ENCODE data around the gene PIGT. TPM values are rescaled to one million over a fixed set of nuclear protein-coding genes. Genes with fewer than 3 reads are reported as not detected.

The PIGT gene
- total and polyA plus RNA-seq, 10 of the 15 experiments (the other 5 are each of a cell fraction or from before 2014, with no cell fraction given) = 18.6 to 66.0 (median 35.3) TPM

- WGBS (ENCODE audit: insufficient coverage, insufficient replicate concordance, low lambda C conversion rate, missing lambda C conversion rate) = under 1% methylated on average over 47 of the region's 49 CpGs
- Histone ChIP-seq H3K4me2 (ENCODE audit: control insufficient read depth, insufficient read depth) (peak overlapping the region; percentile 89), H3K79me2 (ENCODE audit: control insufficient read depth, insufficient read depth, low read length) (no peaks in the 10 kb centered on the region), H3K4me3 (peak overlapping the region; percentile 57), H3K27me3 (replicated peaks in 1 of 2; ENCODE audit: control insufficient read depth in 2 of 2, insufficient read depth in 2 of 2, low read length in 1 of 2) (peaks cover 3 to 6% of the 10 kb centered on the region in 2 experiments; a peak in 3 of 4 replicates), H3K36me3 (ENCODE audit: control insufficient read depth in 2 of 2, insufficient read depth in 2 of 2, low read length in 1 of 2) (no peaks in the 10 kb centered on the region; a peak in 1 of 4 replicates), H3K9me3 (replicated peaks; ENCODE audit: control insufficient read depth, insufficient read depth, low read length) (peaks cover 6% of the 10 kb centered on the region; the same call in 2 of the 3 replicates), H4K20me1 (ENCODE audit: control insufficient read depth, insufficient read depth) (no peaks in the 10 kb centered on the region), H3K9ac (ENCODE audit: control insufficient read depth, insufficient read depth, low read length) (no peak overlapping the region), H2AFZ (ENCODE audit: control insufficient read depth, low read depth, low read length) (peak overlapping the region; percentile 39), H3K4me1 (ENCODE audit: control insufficient read depth, insufficient read depth, low read length) (0 out of 2 replicates have a peak, but pooled peaks cover 3% of the 10 kb centered on the region), H3K27ac (ENCODE audit: control insufficient read depth, insufficient read depth) (no peak overlapping the region)
- intact Hi-C loops (cut with micrococcal nuclease; ENCODE audit: unreplicated experiment) (no loop called here), in situ Hi-C loops (cut with MboI) (no loop called here)
- ChIA-PET POLR2A (interaction anchor here (1.4 kb wide), 1 partner anchor 10 kb away, joined by 4 read pairs; the partner anchor contains the start of gene PIGT), CTCF (interaction anchor here (0.6 to 2.3 kb wide), 3 partner anchors 31 to 79 kb away, joined by 3 to 7 read pairs (median 5); partner anchors contain the start of gene SYS1), RAD21 (ENCODE audit: unreplicated experiment) (interaction anchor here (2.7 kb wide), 1 partner anchor 31 kb away, joined by 8 read pairs; no protein-coding TSS in a partner anchor), SMC1A (ENCODE audit: uncharacterized antibody, unreplicated experiment) (no interaction called here)
- FAIRE-seq = no peak
- no TSS peak for BruUV-seq (replicated peaks)
- DNase-seq (ENCODE audit: low read depth, low spot score) = no peak
- ATAC-seq = peak; percentile 54
- TF ChIP-seq ATF2 (IDR thresholded peaks at IDR 0.05; ENCODE audit: low read length) (no peak), GATAD2B (conservative IDR thresholded peaks at IDR 0.05; ENCODE audit: low read depth) (peak; percentile 14; the same call in 1 of the 2 replicates), NFYA (IDR thresholded peaks at IDR 0.05; ENCODE audit: borderline replicate concordance, low read depth, low read length) (no peak), ZNF217 (IDR thresholded peaks at IDR 0.05) (no peak), ZNF687 (IDR thresholded peaks at IDR 0.05) (no peak), EZH2 (IDR thresholded peaks at IDR 0.05; ENCODE audit: borderline replicate concordance, control insufficient read depth, low read depth, low read length) (no peak), ZNF622 (IDR thresholded peaks at IDR 0.05) (no peak), RELA (IDR thresholded peaks at IDR 0.05; ENCODE audit: borderline replicate concordance, partially characterized antibody) (no peak), LARP7 (IDR thresholded peaks at IDR 0.05) (0 out of 2 replicates have a peak, but pooled peaks have one; percentile 15), RAD51 (IDR thresholded peaks at IDR 0.05) (no peak), ZNF207 (IDR thresholded peaks at IDR 0.05; ENCODE audit: borderline replicate concordance) (no peak), BACH1 (IDR thresholded peaks at IDR 0.05; ENCODE audit: borderline replicate concordance) (0 out of 2 replicates have a peak, but pooled peaks have one; percentile 10), CHD2 (IDR thresholded peaks at IDR 0.05; ENCODE audit: borderline replicate concordance, low read depth, low read length) (no peak), SMAD1 (IDR thresholded peaks at IDR 0.05; ENCODE audit: low read depth, partially characterized antibody) (no peak), SRF (IDR thresholded peaks at IDR 0.05; ENCODE audit: low read depth in 2 of 2, low read length in 2 of 2) (no peak), MEF2A (IDR thresholded peaks at IDR 0.05; ENCODE audit: insufficient read depth, low read depth, low read length) (no peak), NR2C2 (IDR thresholded peaks at IDR 0.05; ENCODE audit: borderline replicate concordance, control insufficient read depth, insufficient read length, low read depth) (no peak), YY1 (IDR thresholded peaks at IDR 0.05; ENCODE audit: low read depth, low read length) (no peak), NR2C1 (IDR thresholded peaks at IDR 0.05) (no peak), BMI1 (IDR thresholded peaks at IDR 0.05; ENCODE audit: borderline replicate concordance) (no peak)
Observed at GRCh38 chr20:45405571-45406259, 10.2 kb upstream of the PIGT start.
